GM13976 (cell line): Measurements from ENCODE around the gene GOLGB1.
A peak's percentile ranks its signal among the peaks of the same experiment; 100 is the strongest.

Source experiments
- DNase-seq: peaks from one replicate; pipeline ENCODE4 v3.0.0; 2012; ENCODE audit warnings: low spot score
- in situ Hi-C: fragments of 300-500 bp; cut with MboI; formaldehyde crosslinking; loops from one replicate; pipeline ENCODE4 v1.12.0; 2022; ENCODE audit warnings: low sequenced_read_pairs, mixed read lengths, inconsistent platforms; ENCODE audit not compliant: unreplicated experiment
- TF ChIP-seq, protein P1 (sequence below): IDR thresholded peaks from 2 replicates; pipeline ENCODE4 v1.5.1; 2012; ENCODE audit warnings: borderline replicate concordance, mild to moderate bottlenecking; ENCODE audit not compliant: insufficient read depth; ENCODE audit errors: extremely low read depth, missing control alignments, control extremely low read depth

Gene GOLGB1

DNA sequence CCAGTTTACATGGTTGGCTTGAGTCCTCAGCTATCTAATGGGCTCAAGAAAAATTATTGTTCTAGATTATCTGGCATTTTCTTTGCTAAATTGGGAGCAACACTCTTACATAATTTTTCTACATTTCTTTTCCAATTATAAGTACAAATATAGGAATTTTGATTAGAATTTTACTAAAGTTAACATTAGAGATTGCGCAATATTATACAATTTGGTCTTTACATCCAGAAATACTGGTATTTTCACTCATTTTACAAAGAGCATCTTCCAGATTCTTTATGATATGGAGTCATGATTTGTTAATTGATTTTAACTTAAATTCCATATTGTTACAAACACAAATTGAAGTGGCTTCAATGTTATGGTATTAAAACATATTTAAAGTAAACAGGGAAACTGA is 19.7 kb upstream of the GOLGB1 start:
- no peak for DNase-seq
- in situ Hi-C loops = no loop called here
- TF ChIP-seq, protein P1, sequence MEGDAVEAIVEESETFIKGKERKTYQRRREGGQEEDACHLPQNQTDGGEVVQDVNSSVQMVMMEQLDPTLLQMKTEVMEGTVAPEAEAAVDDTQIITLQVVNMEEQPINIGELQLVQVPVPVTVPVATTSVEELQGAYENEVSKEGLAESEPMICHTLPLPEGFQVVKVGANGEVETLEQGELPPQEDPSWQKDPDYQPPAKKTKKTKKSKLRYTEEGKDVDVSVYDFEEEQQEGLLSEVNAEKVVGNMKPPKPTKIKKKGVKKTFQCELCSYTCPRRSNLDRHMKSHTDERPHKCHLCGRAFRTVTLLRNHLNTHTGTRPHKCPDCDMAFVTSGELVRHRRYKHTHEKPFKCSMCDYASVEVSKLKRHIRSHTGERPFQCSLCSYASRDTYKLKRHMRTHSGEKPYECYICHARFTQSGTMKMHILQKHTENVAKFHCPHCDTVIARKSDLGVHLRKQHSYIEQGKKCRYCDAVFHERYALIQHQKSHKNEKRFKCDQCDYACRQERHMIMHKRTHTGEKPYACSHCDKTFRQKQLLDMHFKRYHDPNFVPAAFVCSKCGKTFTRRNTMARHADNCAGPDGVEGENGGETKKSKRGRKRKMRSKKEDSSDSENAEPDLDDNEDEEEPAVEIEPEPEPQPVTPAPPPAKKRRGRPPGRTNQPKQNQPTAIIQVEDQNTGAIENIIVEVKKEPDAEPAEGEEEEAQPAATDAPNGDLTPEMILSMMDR = no peak

DNA sequence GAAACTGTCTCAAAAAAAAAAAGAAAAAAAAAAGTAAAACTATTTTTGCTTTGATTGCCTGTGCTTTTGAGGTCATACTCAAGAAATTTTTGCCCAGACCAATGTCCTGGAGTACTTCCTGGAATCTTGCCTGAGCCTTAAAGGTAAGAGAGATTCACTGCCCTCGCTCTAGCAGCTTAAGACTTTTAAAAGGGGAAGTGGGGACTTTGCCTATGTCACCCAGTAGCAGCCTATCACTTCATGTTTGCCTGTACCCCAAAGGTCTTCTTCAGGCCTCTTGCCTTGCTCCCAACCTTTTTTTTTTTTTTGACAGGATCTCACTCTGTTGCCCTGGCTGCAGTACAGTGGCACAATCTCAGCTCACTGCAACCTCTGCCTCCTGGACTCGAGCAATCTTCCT is 18.9 kb upstream of the GOLGB1 start:
- TF ChIP-seq, protein P1 = no peak
- in situ Hi-C loops = no loop called here
- DNase-seq = peak; percentile 20

DNA sequence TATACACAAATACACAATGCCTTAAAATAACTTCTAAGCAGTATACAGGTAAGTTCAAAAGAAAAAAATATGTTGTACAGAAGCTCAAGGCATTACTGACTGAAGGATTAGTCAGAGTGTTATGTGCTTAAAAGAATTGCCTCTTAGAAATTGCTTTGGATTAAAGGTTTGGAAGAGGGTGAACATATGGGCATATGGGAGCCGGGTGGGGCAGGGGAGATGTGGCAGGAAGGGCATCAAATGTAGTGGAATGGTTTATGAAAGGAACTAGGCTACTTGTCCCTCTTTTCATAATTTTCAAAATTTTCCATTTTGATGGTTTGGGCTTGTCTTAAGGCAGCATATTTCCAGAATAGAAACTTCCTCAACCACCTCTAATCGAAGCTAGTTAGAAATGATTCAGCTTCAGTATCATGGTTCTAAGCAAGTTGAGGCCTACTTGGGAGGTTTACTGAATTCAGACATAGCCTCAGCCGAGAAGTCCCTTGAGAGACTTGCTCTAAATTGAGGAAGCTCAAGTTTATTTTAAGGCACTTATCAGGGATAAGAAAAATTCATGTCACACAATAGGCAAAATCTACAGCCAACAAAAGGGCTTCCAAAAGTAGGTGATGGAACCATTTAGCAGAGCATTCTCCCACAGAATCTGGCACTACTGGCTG is 10.1 kb upstream of the GOLGB1 start:
- no peak for DNase-seq
- TF ChIP-seq, protein P1 = no peak
- in situ Hi-C loops = no loop called here

DNA sequence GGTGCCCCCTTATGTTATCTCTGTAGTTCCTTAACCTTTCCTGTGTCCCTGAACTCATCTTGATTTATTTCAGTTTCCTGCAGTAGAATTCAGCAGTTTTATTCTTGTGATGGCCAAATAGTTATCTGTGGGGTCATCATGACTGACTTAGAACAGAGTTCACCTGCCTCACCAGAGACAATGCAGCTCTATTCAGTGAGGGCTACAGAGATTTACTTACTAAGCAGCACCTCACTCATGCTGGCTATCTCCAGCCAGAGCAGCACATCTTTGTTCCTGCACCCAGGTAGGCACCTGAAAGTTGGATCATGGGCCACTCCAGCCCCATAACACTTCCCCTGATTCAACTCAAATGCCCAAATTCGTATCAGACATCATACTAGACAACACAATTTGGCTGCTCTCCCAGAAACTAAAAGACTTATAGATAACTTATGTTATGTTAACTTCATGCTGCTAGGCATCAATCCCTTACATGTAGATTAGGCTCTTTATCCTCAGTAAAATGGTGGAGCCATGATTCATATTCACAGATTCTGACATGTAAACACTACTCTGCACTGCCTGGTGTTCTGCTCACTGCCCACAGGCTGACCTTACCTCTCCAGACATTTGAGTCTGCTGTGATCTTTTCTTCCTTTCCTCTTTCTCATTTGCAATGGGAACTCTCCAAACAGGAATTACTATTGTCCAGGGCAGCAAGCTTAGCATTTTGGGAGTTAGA is 9.3 kb upstream of the GOLGB1 start:
- TF ChIP-seq, protein P1 = no peak
- DNase-seq = no peak
- in situ Hi-C loops = no loop called here

DNA sequence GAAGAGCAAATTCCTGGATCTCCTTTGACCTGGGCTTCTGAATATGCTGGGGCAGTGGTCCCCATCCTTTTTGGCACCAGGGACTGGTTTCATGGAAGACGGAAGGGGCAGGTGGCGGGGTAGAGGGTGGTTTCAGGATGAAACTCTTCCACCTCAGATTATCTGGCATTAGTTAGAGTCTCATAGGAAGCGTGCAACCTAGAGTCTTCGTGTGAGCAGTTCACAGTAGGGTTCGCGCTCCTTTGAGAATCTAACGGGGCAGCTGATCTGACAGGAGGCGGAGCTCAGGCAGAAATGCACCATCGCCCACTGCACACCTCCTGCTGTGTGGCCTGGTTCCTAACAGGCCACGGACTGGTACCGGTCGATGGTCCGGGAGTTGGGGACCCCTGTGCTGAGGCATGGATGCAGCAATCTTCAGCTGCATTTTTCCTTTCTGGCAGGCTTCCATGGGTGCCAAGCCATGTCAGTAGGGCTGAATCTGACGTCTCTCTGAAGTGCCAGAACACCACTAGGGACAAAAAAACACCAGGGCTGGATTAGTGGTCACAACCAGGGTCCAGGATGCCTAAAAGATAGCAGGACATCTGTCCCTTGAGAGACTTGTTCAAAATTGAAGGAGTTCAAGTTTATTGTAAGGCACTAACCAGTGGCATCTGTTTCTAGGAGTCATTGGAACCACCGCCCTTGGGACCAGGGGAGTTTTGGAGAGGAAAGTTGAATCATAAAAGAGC is 8.4 kb upstream of the GOLGB1 start:
- TF ChIP-seq, protein P1 = no peak
- in situ Hi-C loops = no loop called here
- no peak for DNase-seq

DNA sequence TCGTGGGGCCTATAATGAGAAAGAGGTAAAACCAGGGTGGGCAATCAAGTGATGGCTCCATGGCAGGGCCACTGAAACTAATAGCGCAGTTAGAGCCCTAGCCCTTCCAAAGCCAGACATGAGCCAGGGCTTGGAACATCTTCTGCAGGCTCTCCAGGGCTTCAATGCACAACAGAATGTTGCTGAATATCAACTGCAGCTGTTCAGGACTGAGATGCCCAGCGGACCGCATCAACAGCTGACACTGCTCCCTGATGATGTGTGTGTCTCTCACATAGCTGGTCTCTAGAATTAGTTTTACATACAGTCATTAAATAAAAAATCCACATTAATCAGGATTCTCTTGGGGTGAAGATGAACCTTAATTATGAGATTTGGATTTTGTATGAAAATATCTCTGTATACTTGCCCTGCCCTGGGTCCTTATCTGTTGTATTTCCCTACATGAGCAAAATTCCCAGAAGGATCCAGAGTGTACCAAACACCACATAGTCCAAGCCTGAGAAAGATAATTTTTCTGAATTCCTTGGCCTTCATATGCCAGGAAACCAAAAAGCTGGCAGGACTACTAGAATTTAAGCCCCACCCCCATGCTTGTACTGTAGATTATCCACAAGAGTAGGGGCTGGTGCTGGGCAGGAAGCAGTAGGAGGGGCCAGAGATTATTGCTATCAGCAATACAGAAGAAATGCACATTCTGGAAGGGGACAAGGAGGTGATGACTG is 7.7 kb upstream of the GOLGB1 start:
- in situ Hi-C loops = no loop called here
- TF ChIP-seq, protein P1 = no peak
- DNase-seq = no peak
